NT2/D1 (cell line): ENCODE data around the gene DDI2.

ENCODE experiments used
- SUZ12 ChIP-seq: IDR thresholded peaks from 2 replicates; pipeline ENCODE4 v1.6.1; 2011; ENCODE audit not compliant: insufficient read length, insufficient read depth; ENCODE audit errors: extremely low read depth
- YY1 ChIP-seq: IDR thresholded peaks from 2 replicates; pipeline ENCODE4 v1.6.1; 2011; ENCODE audit not compliant: insufficient read length, insufficient read depth
- ZNF274 ChIP-seq: IDR thresholded peaks from 2 replicates; pipeline ENCODE4 v1.6.1; 2011; ENCODE audit warnings: mild to moderate bottlenecking, low read depth, low read length

DNA sequence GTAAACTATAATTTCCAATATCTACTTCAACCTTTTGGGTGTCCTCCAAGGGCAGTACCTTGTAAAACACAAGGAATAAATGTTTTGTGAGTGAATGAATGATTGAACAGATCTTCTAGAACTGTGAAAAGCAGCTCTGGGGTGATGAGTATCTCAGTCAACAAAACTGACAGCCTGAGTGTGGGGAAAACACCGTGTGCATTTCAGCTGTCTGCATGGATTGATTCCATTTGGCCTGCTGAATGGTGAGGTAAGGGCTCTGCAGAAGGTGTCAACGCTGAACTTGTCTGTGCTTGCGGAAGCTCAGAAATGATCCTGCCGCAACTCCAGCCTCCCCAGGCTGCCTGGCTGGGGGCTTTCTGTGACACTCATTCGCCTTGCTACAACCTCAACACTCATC lies 25.0 kb upstream of the DDI2 start:
- TF ChIP-seq YY1 = no peak
- no peak for TF ChIP-seq SUZ12
- no peak for TF ChIP-seq ZNF274
